Measurements from ENCODE around the gene SH3RF2. TPM values are rescaled to one million over a fixed set of nuclear protein-coding genes. Genes with fewer than 3 reads are reported as not detected.

The SH3RF2 gene
- total RNA-seq, 4 donors from 2014 or later = 19.2 to 97.1 (median 39.1) TPM

DNA sequence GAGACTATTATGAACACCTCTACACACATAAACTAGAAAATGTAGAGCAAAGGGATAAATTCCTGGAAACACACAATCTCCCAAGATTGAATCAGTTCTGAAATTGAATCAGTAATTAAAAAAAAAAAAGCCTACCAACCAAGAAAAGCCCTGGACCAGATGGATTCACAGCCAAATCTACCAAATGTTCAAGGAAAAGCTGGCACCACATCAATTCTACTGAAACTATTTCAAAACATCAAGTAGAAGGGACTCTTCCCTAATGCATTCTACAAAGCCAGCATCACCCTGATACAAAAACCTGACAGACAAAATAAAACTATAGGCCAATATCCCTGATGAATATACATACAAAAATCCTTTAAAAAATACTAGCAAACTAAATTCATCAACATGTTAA lies 38.2 kb upstream of the SH3RF2 start:
- in situ Hi-C loops (cut with MboI; ENCODE audit: low sequenced_read_pairs in 4 of 4) (no loop called here), intact Hi-C loops (cut with DNase I; ENCODE audit: low total_unique reads) (no loop called here)
- DNase-seq = no peak
- Histone ChIP-seq H3K27me3 (no peaks in the 10 kb centered on the region), H3K9me3 (no peaks in the 10 kb centered on the region), H3K27ac (no peak overlapping the region), H3K36me3 (no peaks in the 10 kb centered on the region), H3K4me3 (no peak overlapping the region), H3K4me1 (no peaks in the 10 kb centered on the region)
- TF ChIP-seq, protein P1, sequence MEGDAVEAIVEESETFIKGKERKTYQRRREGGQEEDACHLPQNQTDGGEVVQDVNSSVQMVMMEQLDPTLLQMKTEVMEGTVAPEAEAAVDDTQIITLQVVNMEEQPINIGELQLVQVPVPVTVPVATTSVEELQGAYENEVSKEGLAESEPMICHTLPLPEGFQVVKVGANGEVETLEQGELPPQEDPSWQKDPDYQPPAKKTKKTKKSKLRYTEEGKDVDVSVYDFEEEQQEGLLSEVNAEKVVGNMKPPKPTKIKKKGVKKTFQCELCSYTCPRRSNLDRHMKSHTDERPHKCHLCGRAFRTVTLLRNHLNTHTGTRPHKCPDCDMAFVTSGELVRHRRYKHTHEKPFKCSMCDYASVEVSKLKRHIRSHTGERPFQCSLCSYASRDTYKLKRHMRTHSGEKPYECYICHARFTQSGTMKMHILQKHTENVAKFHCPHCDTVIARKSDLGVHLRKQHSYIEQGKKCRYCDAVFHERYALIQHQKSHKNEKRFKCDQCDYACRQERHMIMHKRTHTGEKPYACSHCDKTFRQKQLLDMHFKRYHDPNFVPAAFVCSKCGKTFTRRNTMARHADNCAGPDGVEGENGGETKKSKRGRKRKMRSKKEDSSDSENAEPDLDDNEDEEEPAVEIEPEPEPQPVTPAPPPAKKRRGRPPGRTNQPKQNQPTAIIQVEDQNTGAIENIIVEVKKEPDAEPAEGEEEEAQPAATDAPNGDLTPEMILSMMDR (IDR thresholded peaks at IDR 0.05 in 4 of 5, conservative IDR thresholded peaks at IDR 0.05 in 1 of 5) = no peak
- no peak for TF ChIP-seq POLR2A (IDR thresholded peaks at IDR 0.05)
- no peak for ATAC-seq

DNA sequence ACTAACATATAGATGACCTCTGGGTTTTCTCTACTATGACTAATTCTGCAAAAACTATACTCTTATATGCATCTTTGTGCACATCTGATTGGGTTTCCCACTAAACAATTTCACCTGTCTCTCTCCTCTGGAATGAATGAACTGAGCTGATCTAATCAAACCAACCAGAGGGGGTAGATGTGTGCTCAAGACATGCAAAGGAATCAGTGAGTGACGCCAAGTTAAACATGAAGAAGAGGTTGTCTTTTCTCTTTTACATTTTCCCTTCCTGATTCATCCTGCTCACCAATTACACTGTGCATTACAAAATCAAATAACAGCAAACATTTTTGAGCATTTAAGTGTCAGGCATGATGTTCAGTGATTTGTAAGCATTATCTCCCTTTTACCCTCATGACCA lies 34.0 kb upstream of the SH3RF2 start:
- Histone ChIP-seq H3K9me3 (no peaks in the 10 kb centered on the region), H3K36me3 (no peaks in the 10 kb centered on the region), H3K27me3 (no peaks in the 10 kb centered on the region), H3K4me3 (no peak overlapping the region), H3K27ac (no peak overlapping the region), H3K4me1 (no peaks in the 10 kb centered on the region)
- no peak for DNase-seq
- TF ChIP-seq, protein P1 (IDR thresholded peaks at IDR 0.05 in 4 of 5, conservative IDR thresholded peaks at IDR 0.05 in 1 of 5) = no peak
- no peak for TF ChIP-seq POLR2A (IDR thresholded peaks at IDR 0.05)
- in situ Hi-C loops (cut with MboI; ENCODE audit: low sequenced_read_pairs in 4 of 4) = no loop called here
- intact Hi-C loops (cut with DNase I; ENCODE audit: low total_unique reads) = no loop called here
- ATAC-seq = no peak

DNA sequence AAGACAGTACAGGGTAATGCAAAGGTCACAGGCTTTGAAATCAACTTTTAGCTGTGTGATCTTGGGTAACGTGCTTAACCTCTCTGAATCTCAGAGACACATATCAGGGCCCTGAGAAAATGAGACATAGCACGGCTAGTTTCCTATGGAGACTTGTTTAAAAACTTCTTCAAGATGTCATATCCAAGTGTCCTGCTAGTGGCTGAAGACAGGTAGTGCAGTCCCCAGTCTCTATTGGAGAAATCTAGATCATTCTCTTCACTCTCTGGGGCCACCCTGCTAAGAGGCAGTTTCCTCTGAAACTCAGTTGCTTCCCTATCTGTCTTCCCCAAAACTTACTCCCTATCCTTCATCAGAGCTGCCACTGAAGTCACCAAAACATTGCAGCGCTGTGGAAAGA lies 33.3 kb upstream of the SH3RF2 start:
- in situ Hi-C loops (cut with MboI; ENCODE audit: low sequenced_read_pairs in 4 of 4) (no loop called here), intact Hi-C loops (cut with DNase I; ENCODE audit: low total_unique reads) (no loop called here)
- TF ChIP-seq, protein P1 (IDR thresholded peaks at IDR 0.05 in 4 of 5, conservative IDR thresholded peaks at IDR 0.05 in 1 of 5) = no peak
- TF ChIP-seq POLR2A (IDR thresholded peaks at IDR 0.05) = no peak
- Histone ChIP-seq H3K27ac (no peak overlapping the region), H3K9me3 (no peaks in the 10 kb centered on the region), H3K27me3 (no peaks in the 10 kb centered on the region), H3K4me1 (no peaks in the 10 kb centered on the region), H3K36me3 (no peaks in the 10 kb centered on the region), H3K4me3 (no peak overlapping the region)
- DNase-seq = no peak
- no peak for ATAC-seq

DNA sequence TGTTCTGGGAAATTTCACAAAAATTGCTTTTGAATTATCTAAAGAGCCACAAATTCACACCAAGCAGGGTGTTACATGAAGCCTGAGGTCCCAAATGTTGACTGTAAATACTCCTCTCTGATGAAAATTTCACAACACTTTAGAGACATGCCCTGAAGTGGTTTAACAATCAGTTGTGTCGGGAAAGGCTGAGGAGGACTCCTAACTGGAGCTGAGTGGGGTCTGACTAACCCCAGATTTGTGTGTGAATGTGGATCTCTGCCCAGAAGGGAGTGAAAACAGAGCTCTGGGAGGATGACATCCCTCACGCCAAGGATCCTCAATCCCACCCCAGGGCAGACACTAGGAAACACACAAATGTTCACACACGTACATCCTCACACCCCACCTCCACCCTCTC lies 32.5 kb upstream of the SH3RF2 start:
- no peaks in the 10 kb centered on the region for H3K9me3 ChIP-seq
- H3K4me3 ChIP-seq = no peak overlapping the region
- no peaks in the 10 kb centered on the region for H3K4me1 ChIP-seq
- DNase-seq (no peak), ATAC-seq (no peak)
- no peaks in the 10 kb centered on the region for H3K27me3 ChIP-seq
- intact Hi-C loops (cut with DNase I; ENCODE audit: low total_unique reads) = no loop called here
- no peak for TF ChIP-seq POLR2A (IDR thresholded peaks at IDR 0.05)
- TF ChIP-seq, protein P1 (IDR thresholded peaks at IDR 0.05 in 4 of 5, conservative IDR thresholded peaks at IDR 0.05 in 1 of 5) = no peak
- no peaks in the 10 kb centered on the region for H3K36me3 ChIP-seq
- H3K27ac ChIP-seq = no peak overlapping the region
- in situ Hi-C loops (cut with MboI; ENCODE audit: low sequenced_read_pairs in 4 of 4) = no loop called here

DNA sequence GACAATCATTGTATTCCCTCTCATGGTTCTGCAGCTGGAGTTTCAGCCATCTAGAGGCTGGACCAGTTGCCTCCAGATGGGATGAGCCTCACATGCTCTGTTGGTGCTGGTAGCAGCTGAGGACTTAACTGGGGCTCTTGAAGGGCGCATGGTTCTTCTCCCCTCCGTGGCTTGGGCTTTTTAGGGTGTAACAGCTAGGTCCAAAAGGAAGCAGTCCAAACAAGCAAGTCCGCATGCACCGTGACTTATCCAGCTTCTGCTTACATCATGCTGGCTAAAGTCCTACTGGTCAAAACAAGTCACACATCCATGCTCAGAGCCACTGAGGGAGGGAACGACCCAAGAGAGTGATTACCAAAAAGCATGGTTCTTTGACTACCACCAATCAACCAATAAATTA lies 31.6 kb upstream of the SH3RF2 start:
- TF ChIP-seq POLR2A (IDR thresholded peaks at IDR 0.05) = no peak
- TF ChIP-seq, protein P1 (IDR thresholded peaks at IDR 0.05 in 4 of 5, conservative IDR thresholded peaks at IDR 0.05 in 1 of 5) = no peak
- H3K36me3 ChIP-seq = no peaks in the 10 kb centered on the region

More for the DNA sequence above, 31.6 kb upstream of the SH3RF2 start:
- Histone ChIP-seq H3K4me1 (no peaks in the 10 kb centered on the region), H3K27me3 (no peaks in the 10 kb centered on the region), H3K9me3 (no peaks in the 10 kb centered on the region), H3K4me3 (no peak overlapping the region), H3K27ac (no peak overlapping the region)
- ATAC-seq = no peak
- DNase-seq = no peak
- in situ Hi-C loops (cut with MboI; ENCODE audit: low sequenced_read_pairs in 4 of 4) (no loop called here), intact Hi-C loops (cut with DNase I; ENCODE audit: low total_unique reads) (loop anchor here (5.0 kb wide), 1 partner anchor 143 kb away; no protein-coding TSS in a partner anchor)
